Activated CD4-positive, alpha-beta T cell treated with anti-CD3 and anti-CD28 coated beads for 24 hours (primary cell): ENCODE data around the gene ABTB1.
"Not testable (repeated sequence)": the region's sequence is repeated elsewhere in the genome, so short reads cannot be mapped to it uniquely, and the experiment has no call there.

ENCODE experiments used
- DNase-seq, 2 donors: peaks; one replicate each; pipeline ENCODE4 v3.0.0-alpha.2; 2020; ENCODE audit warnings: low read depth in 2 of 2

Gene ABTB1

DNA sequence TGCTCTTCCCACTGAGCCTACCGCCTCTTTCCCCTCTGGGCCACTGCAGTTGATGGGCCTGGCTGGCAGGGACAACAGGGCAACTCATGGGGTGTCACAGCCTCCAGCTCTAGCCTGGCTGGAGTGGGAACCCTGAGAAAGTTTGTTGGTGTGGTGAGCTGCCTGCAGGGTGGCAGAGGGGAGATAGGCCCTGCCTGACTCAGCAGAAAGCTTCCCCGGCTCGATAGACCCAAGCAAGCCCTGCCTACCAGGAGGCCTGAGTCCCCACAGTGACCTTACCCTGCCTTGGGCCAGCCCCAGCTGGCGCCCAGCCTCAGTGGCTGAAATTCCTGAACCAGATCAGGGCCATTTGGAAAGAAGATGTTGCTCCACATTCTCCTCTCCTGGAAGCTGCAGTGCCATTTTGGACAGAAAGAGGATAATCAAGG lies 29.4 kb downstream of the ABTB1 start:
- DNase-seq = no peak

GRCh38 chr3:127704840-127705239 lies 32.1 kb downstream of the ABTB1 start:
- not testable (repeated sequence) for DNase-seq

- no peak for DNase-seq
Observed at GRCh38 chr3:127706312-127706711, 33.6 kb downstream of the ABTB1 start.

GRCh38 chr3:127706785-127707351 lies 34.1 kb downstream of the ABTB1 start:
- no peak for DNase-seq

- no peak for DNase-seq
Observed at GRCh38 chr3:127707851-127708411, 35.2 kb downstream of the ABTB1 start.

- no peak for DNase-seq
Observed at GRCh38 chr3:127708837-127709236, 36.1 kb downstream of the ABTB1 start.

- no peak for DNase-seq
Observed at GRCh38 chr3:127709320-127710060, 36.7 kb downstream of the ABTB1 start.

- DNase-seq = no peak
Observed at GRCh38 chr3:127710155-127710941, 37.6 kb downstream of the ABTB1 start.

DNA sequence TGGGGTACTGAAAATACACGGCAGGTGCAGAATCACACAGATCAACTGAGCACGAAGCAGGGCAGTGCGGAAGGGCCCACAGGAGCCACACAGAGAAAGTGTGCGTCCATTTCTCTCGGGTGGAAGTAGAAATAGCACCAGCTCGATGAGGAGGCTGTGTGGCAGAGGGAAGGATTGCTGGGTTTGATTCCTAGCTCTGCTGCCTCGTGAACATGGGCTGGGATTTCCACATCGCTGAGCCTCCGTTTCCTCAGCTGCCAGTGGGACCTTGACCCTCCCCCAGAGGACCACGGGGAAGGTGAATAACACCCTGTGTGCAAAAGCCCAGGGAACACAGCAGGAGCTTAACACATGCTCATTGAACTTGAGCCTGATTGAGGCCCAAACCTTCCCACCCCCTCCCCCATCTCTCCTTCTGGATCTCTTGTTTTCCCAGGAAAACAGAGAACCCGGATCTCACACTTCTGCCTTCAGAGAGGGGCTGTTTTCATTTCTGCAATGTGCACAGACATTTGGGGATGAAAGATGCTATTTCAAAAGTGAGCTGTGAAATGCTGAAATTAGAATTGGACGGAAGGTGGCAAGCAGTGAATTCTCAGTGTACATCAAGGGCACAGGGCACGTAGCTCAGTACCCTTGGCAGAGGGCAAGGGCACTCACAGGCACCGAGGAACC lies 38.4 kb downstream of the ABTB1 start:
- no peak for DNase-seq

DNA sequence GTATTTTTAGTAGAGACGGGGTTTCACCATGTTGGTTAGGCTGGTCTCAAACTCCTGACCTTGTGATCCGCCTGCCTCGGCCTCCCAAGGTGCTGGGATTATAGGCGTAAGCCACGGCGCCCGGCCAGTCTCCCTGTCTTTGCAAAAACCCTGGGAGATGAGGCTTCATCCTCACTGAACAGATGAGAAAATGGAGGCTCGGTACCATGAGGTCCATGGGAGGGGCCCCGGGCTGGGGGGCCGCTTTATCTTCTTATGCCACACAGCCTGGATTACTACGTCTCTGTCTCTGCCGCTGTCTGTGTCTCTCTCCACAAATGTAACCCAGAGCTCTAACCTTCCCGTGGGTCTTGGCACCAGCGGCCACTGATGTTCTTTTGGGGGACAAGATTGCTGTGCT lies 39.1 kb downstream of the ABTB1 start:
- no peak for DNase-seq

- no peak for DNase-seq
Observed at GRCh38 chr3:127712461-127712860, 39.7 kb downstream of the ABTB1 start.

- no peak for DNase-seq
Observed at GRCh38 chr3:127712881-127713771, 40.4 kb downstream of the ABTB1 start.

DNA sequence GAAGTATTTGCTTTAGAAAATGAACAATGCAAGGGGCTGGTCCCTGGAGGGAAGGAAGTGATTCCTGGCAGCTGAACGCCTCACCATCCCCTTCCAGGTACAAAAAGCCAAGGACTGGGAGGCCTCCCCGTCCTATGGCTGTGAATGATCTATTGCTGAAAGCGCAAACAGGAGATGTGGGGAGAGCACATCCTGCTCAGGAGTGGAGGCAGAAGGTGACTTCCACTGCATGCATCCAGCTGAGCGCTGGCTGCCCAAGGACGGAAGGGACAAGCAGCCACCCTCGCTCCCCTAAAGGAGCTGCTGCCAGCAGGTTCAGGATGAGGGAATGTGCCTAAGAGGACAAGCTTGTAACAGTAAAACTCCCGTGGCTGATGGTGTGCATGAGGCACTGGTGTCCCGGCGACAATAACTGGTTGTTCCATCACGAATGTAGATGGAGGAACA lies 41.4 kb downstream of the ABTB1 start:
- no peak for DNase-seq

GRCh38 chr3:127714866-127715265 lies 42.1 kb downstream of the ABTB1 start:
- no peak for DNase-seq

DNA sequence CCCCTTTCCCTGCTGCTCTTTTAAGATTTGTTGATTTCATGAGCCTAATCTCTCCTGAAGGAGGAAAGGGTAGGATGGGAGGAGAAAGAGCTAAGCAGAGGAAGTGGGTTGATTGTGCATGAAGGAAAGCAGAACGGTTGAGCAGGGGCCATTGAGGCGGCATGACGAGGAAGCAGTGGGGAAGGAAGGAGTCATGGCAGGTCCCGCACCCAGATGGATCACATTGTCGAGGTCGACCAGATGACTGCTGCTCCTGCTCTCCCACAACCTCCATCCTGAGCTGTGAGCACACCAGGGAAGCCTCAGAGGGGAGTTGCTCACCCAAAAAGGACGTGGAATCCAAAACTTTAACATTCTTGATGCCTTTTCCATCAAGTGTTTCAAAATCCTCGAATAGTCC lies 42.8 kb downstream of the ABTB1 start:
- DNase-seq = no peak

- no peak for DNase-seq
Observed at GRCh38 chr3:127716384-127716783, 43.6 kb downstream of the ABTB1 start.

DNA sequence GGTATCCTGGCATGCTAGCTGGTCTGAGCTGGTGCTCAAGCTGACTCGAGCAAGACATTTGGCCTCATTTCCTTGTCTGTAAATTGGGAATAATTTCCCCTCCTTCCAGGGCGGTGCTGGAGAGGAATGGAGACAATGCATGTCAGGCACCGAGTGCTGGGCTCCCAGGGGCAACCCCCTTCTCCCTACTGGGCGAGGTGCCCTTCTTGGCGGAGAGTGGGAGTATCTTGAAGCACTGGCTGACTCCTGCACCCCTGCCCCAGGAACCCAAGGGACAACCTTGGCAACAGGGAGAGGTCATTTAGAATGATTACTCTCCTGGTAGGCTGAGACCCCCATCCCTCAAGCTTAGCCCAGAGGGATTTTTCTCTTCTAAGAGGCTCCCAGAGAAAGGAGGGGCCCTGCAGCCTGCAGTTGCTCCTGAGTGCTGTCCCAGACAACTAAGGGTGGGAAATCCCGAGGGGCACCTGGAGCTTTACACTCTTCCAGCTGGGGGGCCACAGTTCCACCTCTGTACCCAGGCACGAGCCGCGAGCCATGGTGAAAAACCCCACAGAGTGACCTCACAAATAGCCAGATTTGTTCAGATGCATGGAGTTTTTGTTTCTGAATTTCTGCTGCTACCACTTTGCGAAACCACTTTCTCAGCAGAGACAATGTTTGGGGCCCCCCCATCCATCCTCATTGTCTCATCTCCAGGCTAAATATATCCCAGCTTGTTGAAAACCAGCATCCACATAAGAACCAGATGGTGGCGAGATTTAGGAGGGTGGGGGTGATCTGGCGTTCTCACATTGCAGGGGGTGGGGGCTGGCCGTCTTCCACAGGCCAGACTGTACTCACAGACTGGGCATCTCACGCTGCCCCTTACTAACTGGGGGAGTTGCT lies 44.8 kb downstream of the ABTB1 start:
- no peak for DNase-seq

DNA sequence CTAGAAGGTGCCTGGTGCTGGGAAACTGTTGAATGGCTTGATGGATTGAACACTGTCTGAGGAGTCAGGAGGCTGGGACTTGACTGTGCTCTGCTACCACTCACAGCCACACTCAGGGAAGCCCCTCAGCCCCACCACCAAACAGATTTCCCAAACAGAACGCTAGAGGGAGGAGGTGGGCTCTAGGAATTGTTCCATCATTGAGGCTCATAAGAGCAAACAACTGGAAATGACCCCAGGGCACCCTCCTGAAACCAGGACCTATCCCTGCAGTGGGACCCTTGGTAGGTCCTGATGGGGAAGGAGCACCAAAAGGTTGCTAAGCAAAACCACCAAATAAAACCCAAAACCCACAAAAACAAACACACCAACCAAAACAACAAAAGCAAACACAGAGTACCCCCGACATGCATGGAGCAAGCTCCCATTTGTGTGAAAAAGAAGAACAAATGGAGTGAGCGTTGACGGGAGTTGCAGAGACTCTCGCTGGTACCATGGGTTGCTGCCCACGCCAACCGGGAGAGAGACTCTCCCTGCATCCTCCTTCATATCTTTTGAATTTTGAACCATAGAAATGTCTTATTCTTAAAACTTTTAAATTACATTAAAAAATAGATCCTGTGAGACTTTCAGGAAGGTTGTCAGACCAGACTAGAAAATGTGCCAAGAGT lies 45.6 kb downstream of the ABTB1 start:
- DNase-seq = no peak

DNA sequence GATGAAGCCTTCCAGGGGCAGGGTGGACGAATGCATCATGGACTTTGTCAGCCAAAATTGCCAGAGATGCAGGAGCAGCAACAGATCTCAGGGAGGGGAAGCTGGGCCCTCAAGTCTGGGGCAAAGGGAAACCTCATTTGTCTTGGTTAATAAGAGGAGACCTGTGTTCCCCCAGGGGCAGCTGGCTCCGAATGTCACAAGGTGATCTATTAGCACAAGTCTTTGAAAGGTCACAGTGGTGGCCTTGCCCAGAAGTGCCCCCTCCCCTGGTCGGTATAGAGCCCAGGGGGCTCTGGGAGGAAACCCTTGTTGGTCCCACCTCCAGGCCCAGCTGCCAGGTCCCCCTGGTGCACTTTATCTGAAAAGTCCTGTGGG lies 46.2 kb downstream of the ABTB1 start:
- DNase-seq = no peak
